ENCODE results near the gene HOOK2. TPM values are rescaled to one million over a fixed set of nuclear protein-coding genes. Genes with fewer than 3 reads are reported as not detected.

HOOK2 gene
- total and polyA plus RNA-seq, 2 of the 8 experiments (the other 6 are each of a cell fraction or from before 2014, with no cell fraction given) = 23.8 to 63.2 TPM

GRCh38 chr19:12815088-12815487, 39.7 kb upstream of the HOOK2 start:
- Histone ChIP-seq H2AFZ (ENCODE audit: low read length) (no peak overlapping the region), H3K14ac (ENCODE audit: insufficient read length) (no peak overlapping the region), H3K79me1 (ENCODE audit: low read depth, low read length) (no peaks in the 10 kb centered on the region), H3K18ac (ENCODE audit: extremely low read depth, low read length) (no peak overlapping the region), H3K4me3 (ENCODE audit: extremely low read depth in 1 of 4, insufficient read depth in 2 of 4, low read depth in 3 of 4, low read length in 4 of 4) (no peak overlapping the region), H2BK12ac (ENCODE audit: low read depth, low read length) (no peak overlapping the region), H3K9ac (replicated peaks in 1 of 4; ENCODE audit: extremely low read depth in 1 of 4, low read depth in 3 of 4, low read length in 3 of 4) (no peak overlapping the region), H4K91ac (replicated peaks; ENCODE audit: insufficient read length, low read length) (no peak overlapping the region), H2BK120ac (replicated peaks; ENCODE audit: low read depth, low read length) (no peak overlapping the region), H3K9me3 (ENCODE audit: insufficient read depth in 2 of 2, low read depth in 1 of 2, low read length in 1 of 2) (no peaks in the 10 kb centered on the region), H3K4me2 (ENCODE audit: insufficient read depth in 1 of 2, low read depth in 2 of 2, low read length in 2 of 2) (no peak overlapping the region), H3K4me1 (replicated peaks in 1 of 4; ENCODE audit: control insufficient read depth in 3 of 4, insufficient read depth in 4 of 4, low read length in 3 of 4) (no peaks in the 10 kb centered on the region), H3K23ac (ENCODE audit: insufficient read length) (no peak overlapping the region), H4K8ac (ENCODE audit: extremely low read depth, insufficient read depth, low read length) (no peak overlapping the region), H3K56ac (replicated peaks; ENCODE audit: insufficient read length, low read depth, low read length) (no peak overlapping the region), H3K36me3 (ENCODE audit: control insufficient read depth in 2 of 4, insufficient read depth in 4 of 4, low read length in 3 of 4) (peaks cover 6 to 38% (median 18%) of the 10 kb centered on the region in 4 experiments; a peak in 6 of 8 replicates), H2BK5ac (ENCODE audit: low read depth, low read length) (no peak overlapping the region), H4K5ac (ENCODE audit: insufficient read length, low read depth, low read length) (no peak overlapping the region), H3K79me2 (ENCODE audit: control insufficient read depth in 1 of 2, insufficient read depth in 2 of 2, low read length in 2 of 2) (no peaks in the 10 kb centered on the region), H3K4ac (replicated peaks; ENCODE audit: insufficient read length, low read depth, low read length) (no peak overlapping the region), H4K20me1 (replicated peaks in 1 of 2; ENCODE audit: control insufficient read depth in 1 of 2, insufficient read depth in 2 of 2, low read length in 2 of 2) (peaks cover 0 to 4% of the 10 kb centered on the region in 2 experiments), H3K27me3 (replicated peaks in 1 of 4; ENCODE audit: control insufficient read depth in 3 of 4, extremely low read depth in 1 of 4, insufficient read depth in 3 of 4, low read length in 3 of 4) (no peaks in the 10 kb centered on the region), H2BK15ac (ENCODE audit: low read length) (no peak overlapping the region), H3K27ac (ENCODE audit: low read depth, low read length) (no peak overlapping the region), H2AK5ac (ENCODE audit: low read depth, low read length) (no peak overlapping the region), H2BK20ac (ENCODE audit: low read length) (no peak overlapping the region), H3K23me2 (ENCODE audit: low read depth, low read length) (no peaks in the 10 kb centered on the region)
- FAIRE-seq = no peak
- ChIA-PET POLR2A (ENCODE audit: partially characterized antibody) (interaction anchor here (0.5 to 1.9 kb wide), 8 partner anchors 9 to 121 kb away, joined by 3 to 7 read pairs (median 4); partner anchors contain the start of genes GET3, JUNB and RNASEH2A), CTCF (ENCODE audit: partially characterized antibody) (interaction anchor here (0.6 to 1.5 kb wide), 5 partner anchors 8 to 55 kb away, joined by 3 to 6 read pairs (median 3); partner anchors contain the start of gene RNASEH2A)
- 93% methylated on average over 6 of the region's 7 CpGs; no CpG with 5 or more reads in 1 of the 2 experiments for WGBS, 2 experiments (ENCODE audit: extremely low coverage in 1 of 2, insufficient coverage in 1 of 2, insufficient read length in 1 of 2, insufficient replicate concordance in 2 of 2, low coverage in 1 of 2, low lambda C conversion rate in 2 of 2, missing lambda C conversion rate in 1 of 2)
- no peak for DNase-seq (ENCODE audit: low read depth in 1 of 2, low spot score in 2 of 2)
- no peak for TF ChIP-seq USF2 (IDR thresholded peaks at IDR 0.05; ENCODE audit: low read length)
- TF ChIP-seq NANOG (IDR thresholded peaks at IDR 0.05; ENCODE audit: insufficient read depth, low read depth, low read length, poor library complexity, severe bottlenecking) = no peak
- TF ChIP-seq POLR2A (IDR thresholded peaks at IDR 0.05; ENCODE audit: control extremely low read depth in 1 of 2, low read depth in 2 of 2, low read length in 2 of 2) = no peak
- TF ChIP-seq RBBP5 (IDR thresholded peaks at IDR 0.05; ENCODE audit: borderline replicate concordance, low read depth, low read length) = no peak
- TF ChIP-seq CBX8 (IDR thresholded peaks at IDR 0.05; ENCODE audit: borderline replicate concordance, low read depth, low read length) = no peak
- TF ChIP-seq EZH2 (IDR thresholded peaks at IDR 0.05; ENCODE audit: low read depth, low read length, severe bottlenecking) = no peak
- TF ChIP-seq TBP (IDR thresholded peaks at IDR 0.05; ENCODE audit: low read depth, low read length) = no peak
- no peak for TF ChIP-seq SP1 (IDR thresholded peaks at IDR 0.05; ENCODE audit: low read depth, low read length)
